Hematopoietic multipotent progenitor cell treated with erythropoietin and hydrocortisone succinate and interleukin-3 and kit ligand, for 4 days (in vitro differentiated cells): ENCODE results near the gene PLEKHB2.

ENCODE experiments used
- DNase-seq: peaks from one replicate; pipeline ENCODE4 v3.0.0-alpha.2; 2015

The PLEKHB2 gene

GRCh38 chr2:131093696-131094462 lies 11.3 kb upstream of the PLEKHB2 start:
- DNase-seq, result no peak

- DNase-seq, result no peak
Measured at GRCh38 chr2:131094463-131095281, 10.5 kb upstream of the PLEKHB2 start.

GRCh38 chr2:131103165-131103564 lies 2.0 kb upstream of the PLEKHB2 start:
- DNase-seq, result no peak

GRCh38 chr2:131104487-131105155 lies 515 bp upstream of the PLEKHB2 start:
- DNase-seq, result peak; percentile 71

GRCh38 chr2:131105950-131106801 lies 1.0 kb downstream of the PLEKHB2 start:
- peak; percentile 78 for DNase-seq

- DNase-seq, result peak; percentile 47
Measured at GRCh38 chr2:131112529-131112928, 7.4 kb downstream of the PLEKHB2 start.

GRCh38 chr2:131113566-131114227 lies 8.6 kb downstream of the PLEKHB2 start:
- DNase-seq, result no peak

- DNase-seq, result peak; percentile 22
Measured at GRCh38 chr2:131114950-131115349, 9.8 kb downstream of the PLEKHB2 start.

- peak; percentile 35 for DNase-seq
Measured at GRCh38 chr2:131115752-131116151, 10.6 kb downstream of the PLEKHB2 start.

- no peak for DNase-seq
Measured at GRCh38 chr2:131120815-131121317, 15.7 kb downstream of the PLEKHB2 start.

- DNase-seq, result no peak
Measured at GRCh38 chr2:131121464-131121863, 16.3 kb downstream of the PLEKHB2 start.

- no peak for DNase-seq
Measured at GRCh38 chr2:131122496-131122895, 17.4 kb downstream of the PLEKHB2 start.

GRCh38 chr2:131123192-131123591 lies 18.1 kb downstream of the PLEKHB2 start:
- no peak for DNase-seq

- DNase-seq, result no peak
Measured at GRCh38 chr2:131125195-131125757, 20.1 kb downstream of the PLEKHB2 start.

GRCh38 chr2:131126436-131126835 lies 21.3 kb downstream of the PLEKHB2 start:
- DNase-seq, result no peak

- no peak for DNase-seq
Measured at GRCh38 chr2:131127076-131127475, 21.9 kb downstream of the PLEKHB2 start.

- DNase-seq, result no peak
Measured at GRCh38 chr2:131127981-131128380, 22.8 kb downstream of the PLEKHB2 start.

GRCh38 chr2:131130298-131130596 lies 25.1 kb downstream of the PLEKHB2 start:
- DNase-seq, result no peak

GRCh38 chr2:131132729-131133128 lies 27.6 kb downstream of the PLEKHB2 start:
- no peak for DNase-seq

GRCh38 chr2:131140581-131140980 lies 35.4 kb downstream of the PLEKHB2 start:
- no peak for DNase-seq

GRCh38 chr2:131142849-131143248 lies 37.7 kb downstream of the PLEKHB2 start:
- no peak for DNase-seq

- no peak for DNase-seq
Measured at GRCh38 chr2:131143803-131144202, 38.7 kb downstream of the PLEKHB2 start.
